ENCODE measurements around the gene TCOF1.
A peak's percentile ranks its signal among the peaks of the same experiment; 100 is the strongest.

The TCOF1 gene

GRCh38 chr5:150442699-150443080 is 85.2 kb downstream of the TCOF1 start (continued):
- TF ChIP-seq CSRNP3 (CRISPR knock-in tag; IDR thresholded peaks at IDR 0.05) (no peak), PPARA (CRISPR knock-in tag; IDR thresholded peaks at IDR 0.05; ENCODE audit: borderline replicate concordance) (no peak), ZNF8 (CRISPR knock-in tag; IDR thresholded peaks at IDR 0.05) (no peak), ZC3H10 (CRISPR knock-in tag; IDR thresholded peaks at IDR 0.05) (no peak), CREB5 (CRISPR knock-in tag; IDR thresholded peaks at IDR 0.05; ENCODE audit: low read depth) (no peak; the same call in 1 of the 2 replicates), POU6F1 (CRISPR knock-in tag; IDR thresholded peaks at IDR 0.05; ENCODE audit: borderline replicate concordance, low read depth) (no peak)

DNA sequence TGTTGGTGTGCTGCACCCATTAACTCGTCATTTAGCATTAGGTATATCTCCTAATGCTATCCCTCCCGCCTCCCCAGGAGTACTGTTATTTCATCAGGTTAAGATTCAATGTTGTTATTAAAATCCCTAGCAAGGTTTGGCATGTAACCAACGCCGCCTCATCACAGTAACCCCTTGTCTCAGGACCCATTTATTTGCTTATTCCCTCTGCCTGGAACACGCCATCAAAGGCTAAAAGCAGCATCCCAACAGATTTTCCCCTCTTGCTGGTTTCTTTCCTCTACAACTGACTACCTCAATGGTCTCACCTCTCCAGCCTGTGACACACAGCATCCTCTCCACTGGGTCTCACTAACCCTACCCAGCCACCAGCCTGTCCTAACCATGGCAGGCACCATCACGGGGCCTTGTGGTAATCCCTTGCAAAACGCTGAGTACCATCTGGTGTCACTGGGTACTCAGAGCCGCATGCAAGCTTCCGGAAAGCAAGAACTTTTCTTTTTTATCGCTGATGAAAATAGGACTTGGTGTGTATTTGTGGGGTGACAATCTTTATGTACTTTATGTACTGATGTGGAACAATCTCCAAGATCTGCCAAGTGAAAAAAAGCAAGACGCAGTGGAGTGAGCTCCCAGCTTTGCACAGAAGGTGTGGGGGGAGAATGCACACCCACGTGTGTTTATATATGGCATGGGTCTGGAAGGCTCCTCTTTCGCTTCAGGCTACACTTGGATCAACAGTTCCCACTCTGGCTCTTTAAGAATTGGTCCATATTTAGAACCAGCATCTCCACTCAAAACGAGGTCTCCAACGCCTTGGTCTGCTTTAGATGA is 86.0 kb downstream of the TCOF1 start:
- ATAC-seq = no peak
- TF ChIP-seq BACH2 (CRISPR knock-in tag; IDR thresholded peaks at IDR 0.05; ENCODE audit: borderline replicate concordance) = no peak
- TF ChIP-seq CREB5 (CRISPR knock-in tag; IDR thresholded peaks at IDR 0.05; ENCODE audit: low read depth) = peak; percentile 8
- no peak for TF ChIP-seq RARB (CRISPR knock-in tag; IDR thresholded peaks at IDR 0.05)
- TF ChIP-seq GLIS3 (CRISPR knock-in tag; IDR thresholded peaks at IDR 0.05) = 0 out of 2 replicates have a peak, but pooled peaks have one; percentile 57

GRCh38 chr5:150444770-150445169 is 87.3 kb downstream of the TCOF1 start:
- ATAC-seq = no peak
- no peak for TF ChIP-seq GLIS3 (CRISPR knock-in tag; IDR thresholded peaks at IDR 0.05)
- TF ChIP-seq ZNF8 (CRISPR knock-in tag; IDR thresholded peaks at IDR 0.05) = no peak
- TF ChIP-seq ESRRG (CRISPR knock-in tag; IDR thresholded peaks at IDR 0.05) = no peak
- TF ChIP-seq CSDC2 (CRISPR knock-in tag; IDR thresholded peaks at IDR 0.05) = no peak

GRCh38 chr5:150446088-150446487 is 88.6 kb downstream of the TCOF1 start:
- no peak for ATAC-seq
- TF ChIP-seq TOX (CRISPR knock-in tag; IDR thresholded peaks at IDR 0.05; ENCODE audit: borderline replicate concordance) (no peak), ARNTL (CRISPR knock-in tag; IDR thresholded peaks at IDR 0.05; ENCODE audit: borderline replicate concordance, low read depth) (no peak), ZNF70 (CRISPR knock-in tag; IDR thresholded peaks at IDR 0.05) (no peak), CREB5 (CRISPR knock-in tag; IDR thresholded peaks at IDR 0.05; ENCODE audit: low read depth) (no peak), ZFP3 (CRISPR knock-in tag; IDR thresholded peaks at IDR 0.05) (no peak), ZFP30 (CRISPR knock-in tag; IDR thresholded peaks at IDR 0.05) (no peak), POU6F1 (CRISPR knock-in tag; IDR thresholded peaks at IDR 0.05; ENCODE audit: borderline replicate concordance, low read depth) (no peak), BACH2 (CRISPR knock-in tag; IDR thresholded peaks at IDR 0.05; ENCODE audit: borderline replicate concordance) (no peak)

DNA sequence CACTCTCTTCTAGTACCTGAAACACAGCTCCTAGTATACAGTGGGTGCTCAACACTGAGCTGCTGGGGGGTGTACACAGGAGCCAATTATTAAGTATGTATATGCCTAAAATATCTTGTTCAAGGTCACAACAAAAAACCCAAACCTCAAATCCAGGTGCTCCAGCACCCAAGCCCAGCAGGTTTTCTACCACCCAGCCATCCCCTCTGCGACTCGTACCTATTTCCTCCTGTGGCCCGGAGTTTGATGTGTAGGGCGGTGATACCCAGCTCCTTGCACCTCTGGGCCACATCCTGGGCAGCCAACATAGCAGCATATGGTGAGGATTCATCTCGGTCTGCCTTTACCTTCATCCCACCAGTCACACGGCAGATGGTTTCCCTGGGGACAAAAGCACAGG is 89.1 kb downstream of the TCOF1 start:
- no peak for ATAC-seq
- no peak for TF ChIP-seq ZFP30 (CRISPR knock-in tag; IDR thresholded peaks at IDR 0.05)
- no peak for TF ChIP-seq ZC3H10 (CRISPR knock-in tag; IDR thresholded peaks at IDR 0.05)
- TF ChIP-seq TOX (CRISPR knock-in tag; IDR thresholded peaks at IDR 0.05; ENCODE audit: borderline replicate concordance) = no peak
- no peak for TF ChIP-seq ZNF565 (CRISPR knock-in tag; conservative IDR thresholded peaks at IDR 0.05; ENCODE audit: low read depth)
- no peak for TF ChIP-seq OSR1 (CRISPR knock-in tag; IDR thresholded peaks at IDR 0.05)
- TF ChIP-seq ZNF8 (CRISPR knock-in tag; IDR thresholded peaks at IDR 0.05) = no peak
- no peak for TF ChIP-seq SNAI2 (CRISPR knock-in tag; IDR thresholded peaks at IDR 0.05)
- no peak for TF ChIP-seq RARB (CRISPR knock-in tag; IDR thresholded peaks at IDR 0.05)
- TF ChIP-seq BACH2 (CRISPR knock-in tag; IDR thresholded peaks at IDR 0.05; ENCODE audit: borderline replicate concordance) = no peak
- TF ChIP-seq PPARA (CRISPR knock-in tag; IDR thresholded peaks at IDR 0.05; ENCODE audit: borderline replicate concordance) = no peak
- no peak for TF ChIP-seq CREB5 (CRISPR knock-in tag; IDR thresholded peaks at IDR 0.05; ENCODE audit: low read depth)
- TF ChIP-seq GLIS3 (CRISPR knock-in tag; IDR thresholded peaks at IDR 0.05) = no peak
